ENCODE measurements around the gene IGSF8. TPM values are rescaled to one million over a fixed set of nuclear protein-coding genes. Genes with fewer than 3 reads are reported as not detected.

Gene IGSF8
- total RNA-seq (2014; rRNA removed; shearing (Covaris generic); ENCODE audit: low replicate concordance): 15.8 and 33.8 TPM in 2 replicates

GRCh38 chr1:160097911-160098851 lies at the start of gene IGSF8:
IGSF8 (minus strand) TSS chr1:160098619; CDS start chr1:160098472, 147 bp downstream.
- no peaks in the 10 kb centered on the region for H3K36me3 ChIP-seq (ENCODE audit: insufficient read depth, low read length)
- H3K9me3 ChIP-seq (ENCODE audit: low read length): no peaks in the 10 kb centered on the region
- peaks cover 35% of the 10 kb centered on the region for H3K4me1 ChIP-seq (ENCODE audit: low read length)
- H4K20me1 ChIP-seq (ENCODE audit: insufficient read depth, low read depth, low read length): 0 out of 2 replicates have a peak, but pooled peaks cover 3% of the 10 kb centered on the region
- no peaks in the 10 kb centered on the region for H3K27me3 ChIP-seq (ENCODE audit: low read length)
- peak within 1 kb of the TSS; percentile 96 for H3K4me3 ChIP-seq (ENCODE audit: low read length)
- peak within 1 kb of the TSS; percentile 72 for H2AFZ ChIP-seq (ENCODE audit: low read length)
- peaks cover 26% of the 10 kb centered on the region for H3K79me2 ChIP-seq (ENCODE audit: low read length)
- H3K27ac ChIP-seq (ENCODE audit: low read length): peak within 1 kb of the TSS; percentile 63
- H3K4me2 ChIP-seq (ENCODE audit: low read depth, low read length, poor library complexity, severe bottlenecking): peak within 1 kb of the TSS; percentile 82
- H3K9ac ChIP-seq (ENCODE audit: low read length): peak within 1 kb of the TSS; percentile 96
- H3K9me2 ChIP-seq (replicated peaks; ENCODE audit: insufficient read depth, low read length): no peaks in the 10 kb centered on the region
- peak; percentile 96 for DNase-seq

- no peaks in the 10 kb centered on the region for H3K27me3 ChIP-seq (ENCODE audit: low read length)
Observed at GRCh38 chr1:160148121-160148520, 49.7 kb upstream of the IGSF8 start.

GRCh38 chr1:160146107-160146506 lies 47.7 kb upstream of the IGSF8 start:
- H3K36me3 ChIP-seq (ENCODE audit: insufficient read depth, low read length): no peaks in the 10 kb centered on the region
- no peaks in the 10 kb centered on the region for H3K9me2 ChIP-seq (replicated peaks; ENCODE audit: insufficient read depth, low read length)
- H3K4me3 ChIP-seq (ENCODE audit: low read length): no peak overlapping the region
- H4K20me1 ChIP-seq (ENCODE audit: insufficient read depth, low read depth, low read length): no peaks in the 10 kb centered on the region
- H2AFZ ChIP-seq (ENCODE audit: low read length): no peak overlapping the region
- H3K4me1 ChIP-seq (ENCODE audit: low read length): no peaks in the 10 kb centered on the region
- DNase-seq: no peak
- H3K9ac ChIP-seq (ENCODE audit: low read length): no peak overlapping the region
- H3K27ac ChIP-seq (ENCODE audit: low read length): no peak overlapping the region
- H3K4me2 ChIP-seq (ENCODE audit: low read depth, low read length, poor library complexity, severe bottlenecking): no peak overlapping the region
- H3K9me3 ChIP-seq (ENCODE audit: low read length): no peaks in the 10 kb centered on the region
- no peaks in the 10 kb centered on the region for H3K79me2 ChIP-seq (ENCODE audit: low read length)
- no peaks in the 10 kb centered on the region for H3K27me3 ChIP-seq (ENCODE audit: low read length)

More at GRCh38 chr1:160148121-160148520, 49.7 kb upstream of the IGSF8 start:
- Histone ChIP-seq H3K9me3 (ENCODE audit: low read length) (no peaks in the 10 kb centered on the region), H3K9me2 (replicated peaks; ENCODE audit: insufficient read depth, low read length) (no peaks in the 10 kb centered on the region), H3K4me1 (ENCODE audit: low read length) (no peaks in the 10 kb centered on the region), H2AFZ (ENCODE audit: low read length) (no peak overlapping the region), H3K79me2 (ENCODE audit: low read length) (no peaks in the 10 kb centered on the region), H3K4me3 (ENCODE audit: low read length) (no peak overlapping the region), H3K4me2 (ENCODE audit: low read depth, low read length, poor library complexity, severe bottlenecking) (no peak overlapping the region), H4K20me1 (ENCODE audit: insufficient read depth, low read depth, low read length) (no peaks in the 10 kb centered on the region), H3K9ac (ENCODE audit: low read length) (no peak overlapping the region), H3K36me3 (ENCODE audit: insufficient read depth, low read length) (no peaks in the 10 kb centered on the region), H3K27ac (ENCODE audit: low read length) (no peak overlapping the region)
- no peak for DNase-seq

- H3K27ac ChIP-seq (ENCODE audit: low read length): no peak overlapping the region
- no peak overlapping the region for H3K4me2 ChIP-seq (ENCODE audit: low read depth, low read length, poor library complexity, severe bottlenecking)
- H3K9me2 ChIP-seq (replicated peaks; ENCODE audit: insufficient read depth, low read length): no peaks in the 10 kb centered on the region
- no peak overlapping the region for H2AFZ ChIP-seq (ENCODE audit: low read length)
- H3K4me1 ChIP-seq (ENCODE audit: low read length): no peaks in the 10 kb centered on the region
- DNase-seq: no peak
- no peaks in the 10 kb centered on the region for H3K36me3 ChIP-seq (ENCODE audit: insufficient read depth, low read length)
- no peaks in the 10 kb centered on the region for H3K9me3 ChIP-seq (ENCODE audit: low read length)
- H3K27me3 ChIP-seq (ENCODE audit: low read length): no peaks in the 10 kb centered on the region
- no peak overlapping the region for H3K4me3 ChIP-seq (ENCODE audit: low read length)
- no peaks in the 10 kb centered on the region for H3K79me2 ChIP-seq (ENCODE audit: low read length)
- no peak overlapping the region for H3K9ac ChIP-seq (ENCODE audit: low read length)
- H4K20me1 ChIP-seq (ENCODE audit: insufficient read depth, low read depth, low read length): no peaks in the 10 kb centered on the region
Observed at GRCh38 chr1:160144921-160145320, 46.5 kb upstream of the IGSF8 start.

- H3K27ac ChIP-seq (ENCODE audit: low read length): no peak overlapping the region
- H3K4me2 ChIP-seq (ENCODE audit: low read depth, low read length, poor library complexity, severe bottlenecking): no peak overlapping the region
- H3K4me3 ChIP-seq (ENCODE audit: low read length): no peak overlapping the region
- H3K9ac ChIP-seq (ENCODE audit: low read length): no peak overlapping the region
- no peak overlapping the region for H2AFZ ChIP-seq (ENCODE audit: low read length)
- no peak for DNase-seq
- no peaks in the 10 kb centered on the region for H3K79me2 ChIP-seq (ENCODE audit: low read length)
- H3K27me3 ChIP-seq (ENCODE audit: low read length): no peaks in the 10 kb centered on the region
- no peaks in the 10 kb centered on the region for H3K4me1 ChIP-seq (ENCODE audit: low read length)
- no peaks in the 10 kb centered on the region for H3K9me3 ChIP-seq (ENCODE audit: low read length)
- no peaks in the 10 kb centered on the region for H4K20me1 ChIP-seq (ENCODE audit: insufficient read depth, low read depth, low read length)
- H3K9me2 ChIP-seq (replicated peaks; ENCODE audit: insufficient read depth, low read length): no peaks in the 10 kb centered on the region
- H3K36me3 ChIP-seq (ENCODE audit: insufficient read depth, low read length): no peaks in the 10 kb centered on the region
Observed at GRCh38 chr1:160143695-160144094, 45.3 kb upstream of the IGSF8 start.

GRCh38 chr1:160139840-160140239 lies 41.4 kb upstream of the IGSF8 start:
- no peak for DNase-seq
- Histone ChIP-seq H2AFZ (ENCODE audit: low read length) (no peak overlapping the region), H3K4me2 (ENCODE audit: low read depth, low read length, poor library complexity, severe bottlenecking) (no peak overlapping the region), H3K79me2 (ENCODE audit: low read length) (no peaks in the 10 kb centered on the region), H3K9me2 (replicated peaks; ENCODE audit: insufficient read depth, low read length) (no peaks in the 10 kb centered on the region), H3K4me3 (ENCODE audit: low read length) (no peak overlapping the region), H3K27me3 (ENCODE audit: low read length) (no peaks in the 10 kb centered on the region), H3K36me3 (ENCODE audit: insufficient read depth, low read length) (no peaks in the 10 kb centered on the region), H3K4me1 (ENCODE audit: low read length) (no peaks in the 10 kb centered on the region), H3K9ac (ENCODE audit: low read length) (no peak overlapping the region), H4K20me1 (ENCODE audit: insufficient read depth, low read depth, low read length) (no peaks in the 10 kb centered on the region), H3K27ac (ENCODE audit: low read length) (no peak overlapping the region), H3K9me3 (ENCODE audit: low read length) (no peaks in the 10 kb centered on the region)

GRCh38 chr1:160137216-160137862 lies 38.9 kb upstream of the IGSF8 start:
- Histone ChIP-seq H3K4me3 (ENCODE audit: low read length) (no peak overlapping the region), H3K9me2 (replicated peaks; ENCODE audit: insufficient read depth, low read length) (no peaks in the 10 kb centered on the region), H3K36me3 (ENCODE audit: insufficient read depth, low read length) (no peaks in the 10 kb centered on the region), H2AFZ (ENCODE audit: low read length) (no peak overlapping the region), H4K20me1 (ENCODE audit: insufficient read depth, low read depth, low read length) (no peaks in the 10 kb centered on the region), H3K27me3 (ENCODE audit: low read length) (no peaks in the 10 kb centered on the region), H3K4me2 (ENCODE audit: low read depth, low read length, poor library complexity, severe bottlenecking) (no peak overlapping the region), H3K9me3 (ENCODE audit: low read length) (no peaks in the 10 kb centered on the region), H3K27ac (ENCODE audit: low read length) (no peak overlapping the region), H3K9ac (ENCODE audit: low read length) (no peak overlapping the region), H3K79me2 (ENCODE audit: low read length) (no peaks in the 10 kb centered on the region), H3K4me1 (ENCODE audit: low read length) (no peaks in the 10 kb centered on the region)
- DNase-seq: no peak

- no peaks in the 10 kb centered on the region for H3K36me3 ChIP-seq (ENCODE audit: insufficient read depth, low read length)
- no peaks in the 10 kb centered on the region for H3K79me2 ChIP-seq (ENCODE audit: low read length)
- no peak overlapping the region for H3K27ac ChIP-seq (ENCODE audit: low read length)
Observed at GRCh38 chr1:160136926-160137200, 38.4 kb upstream of the IGSF8 start.

More at GRCh38 chr1:160136926-160137200, 38.4 kb upstream of the IGSF8 start:
- no peak overlapping the region for H3K9ac ChIP-seq (ENCODE audit: low read length)
- no peaks in the 10 kb centered on the region for H3K9me2 ChIP-seq (replicated peaks; ENCODE audit: insufficient read depth, low read length)
- DNase-seq: no peak
- H3K4me3 ChIP-seq (ENCODE audit: low read length): no peak overlapping the region
- H3K4me1 ChIP-seq (ENCODE audit: low read length): no peaks in the 10 kb centered on the region
- H3K27me3 ChIP-seq (ENCODE audit: low read length): no peaks in the 10 kb centered on the region
- H3K9me3 ChIP-seq (ENCODE audit: low read length): no peaks in the 10 kb centered on the region
- no peak overlapping the region for H3K4me2 ChIP-seq (ENCODE audit: low read depth, low read length, poor library complexity, severe bottlenecking)
- no peak overlapping the region for H2AFZ ChIP-seq (ENCODE audit: low read length)
- no peaks in the 10 kb centered on the region for H4K20me1 ChIP-seq (ENCODE audit: insufficient read depth, low read depth, low read length)
